ENCODE measurements around the gene SYNPR.

DNA sequence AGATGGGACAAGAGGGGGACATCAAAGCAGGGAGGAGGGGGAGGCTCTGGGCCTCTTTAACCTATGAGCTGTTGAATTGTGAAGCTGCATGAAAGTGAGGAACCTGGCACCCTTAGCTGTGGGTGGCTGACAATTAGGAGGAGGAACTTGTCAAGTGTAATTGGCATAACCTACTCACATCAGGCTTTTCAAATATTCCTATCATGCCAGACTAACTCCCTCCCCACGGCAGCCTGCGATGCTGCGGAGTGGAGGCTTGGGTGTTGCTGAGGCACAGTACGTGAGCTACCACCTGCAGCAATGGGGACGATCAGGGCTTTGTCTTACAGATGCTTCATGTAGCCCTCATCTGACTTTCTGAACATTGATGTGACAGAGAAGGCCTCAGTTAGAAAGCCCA, 193.7 kb downstream of the SYNPR start:
- TF ChIP-seq CTCF (IDR thresholded peaks at IDR 0.05; ENCODE audit: low read length) (no peak), EZH2phosphoT487 (IDR thresholded peaks at IDR 0.05; ENCODE audit: low read length) (no peak), EZH2 (optimal IDR thresholded peaks at IDR 0.05; ENCODE audit: low read depth, low read length) (no peak)

Measured in MM.1S (cell line).